ENCODE data around the gene CNP. TPM values are rescaled to one million over a fixed set of nuclear protein-coding genes. Genes with fewer than 3 reads are reported as not detected.

CNP gene
- total RNA-seq, 2 donors from 2014 or later: 64.3 to 79.6 TPM

- Histone ChIP-seq H3K36me3 (ENCODE audit: control insufficient read depth, insufficient read depth, low read length) (no peaks in the 10 kb centered on the region), H3K9ac (ENCODE audit: extremely low read depth, low read length, poor library complexity, severe bottlenecking) (no peak overlapping the region), H3K27ac (ENCODE audit: low read depth, low read length) (no peak overlapping the region), H3K4me3 (ENCODE audit: low read length) (no peak overlapping the region), H3K27me3 (ENCODE audit: control insufficient read depth, insufficient read depth, low read length, poor library complexity, severe bottlenecking) (no peaks in the 10 kb centered on the region), H3K9me3 (ENCODE audit: control insufficient read depth, low read length) (no peaks in the 10 kb centered on the region), H3K4me1 (ENCODE audit: control insufficient read depth, insufficient read depth, low read length) (peaks cover 10% of the 10 kb centered on the region)
- Mint-ChIP-seq H3K4me3 (no peak overlapping the region), H3K9me3 (no peaks in the 10 kb centered on the region), H3K27ac (peak overlapping the region; percentile 86), H3K36me3 (ENCODE audit: low read depth) (peaks cover 4% of the 10 kb centered on the region), H3K4me1 (peaks cover 26% of the 10 kb centered on the region), H3K27me3 (ENCODE audit: insufficient read depth) (peaks cover 1% of the 10 kb centered on the region)
- no peak for DNase-seq
- TF ChIP-seq, protein P1, sequence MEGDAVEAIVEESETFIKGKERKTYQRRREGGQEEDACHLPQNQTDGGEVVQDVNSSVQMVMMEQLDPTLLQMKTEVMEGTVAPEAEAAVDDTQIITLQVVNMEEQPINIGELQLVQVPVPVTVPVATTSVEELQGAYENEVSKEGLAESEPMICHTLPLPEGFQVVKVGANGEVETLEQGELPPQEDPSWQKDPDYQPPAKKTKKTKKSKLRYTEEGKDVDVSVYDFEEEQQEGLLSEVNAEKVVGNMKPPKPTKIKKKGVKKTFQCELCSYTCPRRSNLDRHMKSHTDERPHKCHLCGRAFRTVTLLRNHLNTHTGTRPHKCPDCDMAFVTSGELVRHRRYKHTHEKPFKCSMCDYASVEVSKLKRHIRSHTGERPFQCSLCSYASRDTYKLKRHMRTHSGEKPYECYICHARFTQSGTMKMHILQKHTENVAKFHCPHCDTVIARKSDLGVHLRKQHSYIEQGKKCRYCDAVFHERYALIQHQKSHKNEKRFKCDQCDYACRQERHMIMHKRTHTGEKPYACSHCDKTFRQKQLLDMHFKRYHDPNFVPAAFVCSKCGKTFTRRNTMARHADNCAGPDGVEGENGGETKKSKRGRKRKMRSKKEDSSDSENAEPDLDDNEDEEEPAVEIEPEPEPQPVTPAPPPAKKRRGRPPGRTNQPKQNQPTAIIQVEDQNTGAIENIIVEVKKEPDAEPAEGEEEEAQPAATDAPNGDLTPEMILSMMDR (conservative IDR thresholded peaks at IDR 0.05): no peak
- 50 to 73% methylated on average over 1 to 2 of the region's 2 CpGs for WGBS, 2 experiments (ENCODE audit: insufficient coverage in 1 of 2, insufficient read length in 1 of 2)
These were observed 7.6 kb upstream of the CNP start for GRCh38 chr17:41959030-41959335.

DNA sequence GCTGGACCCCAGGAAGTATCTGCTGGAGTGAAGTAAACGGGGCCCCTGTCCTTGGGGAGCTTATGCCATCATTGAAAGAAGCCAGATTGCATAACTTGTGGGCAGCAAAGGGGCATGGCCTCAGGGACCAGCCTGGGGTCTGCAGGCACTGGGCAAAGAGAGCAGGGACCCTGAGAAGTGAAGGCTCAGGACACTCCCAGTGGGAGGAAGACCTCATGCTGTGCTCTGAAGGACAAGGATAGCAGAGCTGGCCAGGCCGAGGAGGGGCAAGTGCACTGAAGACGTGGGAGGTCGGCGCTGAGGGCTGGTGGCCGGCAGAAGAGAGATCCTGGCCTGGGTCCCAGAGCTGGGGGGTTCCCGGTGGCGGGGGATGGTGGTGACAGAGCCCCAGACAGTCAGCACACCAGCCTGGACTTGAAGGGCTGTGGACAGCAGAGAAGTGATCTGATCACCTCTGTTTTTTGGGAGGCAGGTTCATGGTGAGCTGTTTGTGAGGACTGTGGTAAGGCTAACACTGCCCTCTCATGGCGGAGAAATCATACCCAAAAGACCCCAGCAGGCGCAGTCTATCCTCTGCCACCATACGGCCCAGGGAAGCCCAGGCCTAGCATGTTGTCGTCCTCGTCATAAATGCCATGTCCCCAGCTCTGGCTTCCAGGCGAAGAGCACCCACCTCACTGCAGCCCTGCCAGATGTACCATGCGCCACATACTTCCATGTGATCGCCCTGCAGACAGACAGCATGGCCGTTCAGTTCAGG, 7.1 kb upstream of the CNP start:
- peaks cover 4% of the 10 kb centered on the region for H3K36me3 Mint-ChIP-seq (ENCODE audit: low read depth)
- Histone ChIP-seq H3K4me3 (ENCODE audit: low read length) (no peak overlapping the region), H3K9ac (ENCODE audit: extremely low read depth, low read length, poor library complexity, severe bottlenecking) (no peak overlapping the region), H3K36me3 (ENCODE audit: control insufficient read depth, insufficient read depth, low read length) (no peaks in the 10 kb centered on the region), H3K27ac (ENCODE audit: low read depth, low read length) (no peak overlapping the region), H3K4me1 (ENCODE audit: control insufficient read depth, insufficient read depth, low read length) (peaks cover 10% of the 10 kb centered on the region), H3K9me3 (ENCODE audit: control insufficient read depth, low read length) (no peaks in the 10 kb centered on the region), H3K27me3 (ENCODE audit: control insufficient read depth, insufficient read depth, low read length, poor library complexity, severe bottlenecking) (no peaks in the 10 kb centered on the region)
- TF ChIP-seq, protein P1 (conservative IDR thresholded peaks at IDR 0.05): peak; percentile 78
- peak overlapping the region; percentile 86 for H3K27ac Mint-ChIP-seq
- WGBS, 2 experiments (ENCODE audit: insufficient coverage in 1 of 2, insufficient read length in 1 of 2): 62% methylated on average over 13 to 17 of the region's 17 CpGs
- H3K4me1 Mint-ChIP-seq: peaks cover 26% of the 10 kb centered on the region
- peak; percentile 94 for DNase-seq
- H3K27me3 Mint-ChIP-seq (ENCODE audit: insufficient read depth): peaks cover 1% of the 10 kb centered on the region
- H3K4me3 Mint-ChIP-seq: no peak overlapping the region
- no peaks in the 10 kb centered on the region for H3K9me3 Mint-ChIP-seq

DNA sequence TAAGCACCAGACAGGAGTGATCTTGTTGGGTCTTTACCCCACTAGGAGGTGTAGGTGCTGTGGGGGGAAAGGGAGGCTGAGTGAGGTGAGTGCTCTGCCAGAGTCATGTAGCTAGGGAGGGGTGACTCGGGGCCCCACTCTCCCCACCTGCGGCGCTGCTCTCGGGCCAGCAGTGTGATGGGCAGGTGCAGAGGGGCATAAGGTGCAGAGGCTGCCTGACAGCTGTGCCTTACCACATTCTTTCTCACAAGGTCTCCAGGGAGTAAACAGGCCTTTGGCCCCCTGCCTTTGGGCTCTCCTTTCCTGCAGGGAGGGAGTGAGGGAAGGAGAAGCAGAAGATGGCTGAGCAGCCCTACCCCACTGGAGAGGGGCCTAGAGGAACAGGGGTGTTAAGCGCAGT, 4.5 kb upstream of the CNP start:
- DNase-seq: no peak
- H3K9me3 Mint-ChIP-seq: no peaks in the 10 kb centered on the region
- WGBS, 2 experiments (ENCODE audit: insufficient coverage in 1 of 2, insufficient read length in 1 of 2): 92 to 100% methylated on average over 5 of the region's 5 CpGs
- H3K4me1 Mint-ChIP-seq: peaks cover 31% of the 10 kb centered on the region
- Histone ChIP-seq H3K9me3 (ENCODE audit: control insufficient read depth, low read length) (no peaks in the 10 kb centered on the region), H3K27me3 (ENCODE audit: control insufficient read depth, insufficient read depth, low read length, poor library complexity, severe bottlenecking) (no peaks in the 10 kb centered on the region), H3K36me3 (ENCODE audit: control insufficient read depth, insufficient read depth, low read length) (no peaks in the 10 kb centered on the region), H3K4me3 (ENCODE audit: low read length) (no peak overlapping the region), H3K9ac (ENCODE audit: extremely low read depth, low read length, poor library complexity, severe bottlenecking) (no peak overlapping the region), H3K4me1 (ENCODE audit: control insufficient read depth, insufficient read depth, low read length) (peaks cover 13% of the 10 kb centered on the region), H3K27ac (ENCODE audit: low read depth, low read length) (no peak overlapping the region)
- H3K4me3 Mint-ChIP-seq: no peak overlapping the region
- no peaks in the 10 kb centered on the region for H3K36me3 Mint-ChIP-seq (ENCODE audit: low read depth)
- no peak overlapping the region for H3K27ac Mint-ChIP-seq
- TF ChIP-seq, protein P1 (conservative IDR thresholded peaks at IDR 0.05): no peak
- H3K27me3 Mint-ChIP-seq (ENCODE audit: insufficient read depth): peaks cover 1% of the 10 kb centered on the region

All from endodermal cell (in vitro differentiated cells).